Bronchial epithelial cell (primary cell): ENCODE measurements around the gene SLC13A4. TPM values are rescaled to one million over a fixed set of nuclear protein-coding genes. Genes with fewer than 3 reads are reported as not detected.

Experiments used
- DNase-seq: peaks from one replicate; pipeline ENCODE4 v3.0.0-alpha.2; 2010; ENCODE audit warnings: low read depth
- FAIRE-seq: peaks from 2 replicates; lab custom pipeline; 2011; peaks lifted over from hg19 to GRCh38; lab: Jason Lieb, UNC
- H3K27me3 ChIP-seq: 2 replicates; pipeline ENCODE4 v1.5.1; 2011; ENCODE audit warnings: low read length; ENCODE audit not compliant: control insufficient read depth, insufficient read depth
- H3K36me3 ChIP-seq: 2 replicates; pipeline ENCODE4 v1.5.1; 2011; ENCODE audit warnings: low read length; ENCODE audit not compliant: control insufficient read depth, insufficient read depth
- H3K4me3 ChIP-seq: 2 replicates; pipeline ENCODE4 v1.5.1; 2011; ENCODE audit warnings: mild to moderate bottlenecking, low read depth, low read length, control low read depth
- total RNA-seq: library from RNA; depleted of rRNA; stranded (reverse); fragments of >200 nt; gene quantifications from 2 replicates; pipeline ENCODE4 v1.2.1, GENCODE V29; 2014
- TF ChIP-seq, protein P1 (sequence below): IDR thresholded peaks from 2 replicates; pipeline ENCODE4 v1.5.1; 2011; ENCODE audit warnings: mild to moderate bottlenecking, moderate library complexity, low read length, control low read depth, inconsistent platforms; ENCODE audit not compliant: insufficient read depth, severe bottlenecking

SLC13A4 gene
- total RNA-seq, 1 donor from 2014 or later, result under 0.01 TPM

DNA sequence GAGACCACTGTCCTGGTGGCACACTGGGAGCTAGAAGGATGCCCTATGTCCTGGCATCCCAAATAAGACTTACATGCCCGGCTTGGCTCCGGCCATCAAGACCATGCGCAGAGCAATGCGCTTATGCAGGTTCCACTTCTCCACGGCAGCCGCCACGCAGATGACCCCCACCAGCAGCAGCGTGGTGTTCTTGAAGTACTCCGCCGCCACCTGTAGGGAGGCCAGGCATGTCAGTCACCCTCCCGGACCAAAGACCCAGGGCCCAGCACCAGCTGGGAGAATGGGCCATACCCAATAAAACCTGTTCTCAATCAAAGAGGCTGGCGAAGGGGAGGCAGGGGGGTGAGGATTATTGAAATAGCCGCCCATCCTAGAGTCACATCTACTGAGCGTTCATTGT lies 19.9 kb downstream of the SLC13A4 start:
- FAIRE-seq, result no peak
- TF ChIP-seq, protein P1, sequence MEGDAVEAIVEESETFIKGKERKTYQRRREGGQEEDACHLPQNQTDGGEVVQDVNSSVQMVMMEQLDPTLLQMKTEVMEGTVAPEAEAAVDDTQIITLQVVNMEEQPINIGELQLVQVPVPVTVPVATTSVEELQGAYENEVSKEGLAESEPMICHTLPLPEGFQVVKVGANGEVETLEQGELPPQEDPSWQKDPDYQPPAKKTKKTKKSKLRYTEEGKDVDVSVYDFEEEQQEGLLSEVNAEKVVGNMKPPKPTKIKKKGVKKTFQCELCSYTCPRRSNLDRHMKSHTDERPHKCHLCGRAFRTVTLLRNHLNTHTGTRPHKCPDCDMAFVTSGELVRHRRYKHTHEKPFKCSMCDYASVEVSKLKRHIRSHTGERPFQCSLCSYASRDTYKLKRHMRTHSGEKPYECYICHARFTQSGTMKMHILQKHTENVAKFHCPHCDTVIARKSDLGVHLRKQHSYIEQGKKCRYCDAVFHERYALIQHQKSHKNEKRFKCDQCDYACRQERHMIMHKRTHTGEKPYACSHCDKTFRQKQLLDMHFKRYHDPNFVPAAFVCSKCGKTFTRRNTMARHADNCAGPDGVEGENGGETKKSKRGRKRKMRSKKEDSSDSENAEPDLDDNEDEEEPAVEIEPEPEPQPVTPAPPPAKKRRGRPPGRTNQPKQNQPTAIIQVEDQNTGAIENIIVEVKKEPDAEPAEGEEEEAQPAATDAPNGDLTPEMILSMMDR, result no peak
- DNase-seq, result no peak
- no peak overlapping the region for H3K4me3 ChIP-seq
- no peaks in the 10 kb centered on the region for H3K36me3 ChIP-seq
- no peaks in the 10 kb centered on the region for H3K27me3 ChIP-seq

- DNase-seq, result peak; percentile 69
- Histone ChIP-seq H3K36me3 (no peaks in the 10 kb centered on the region), H3K27me3 (no peaks in the 10 kb centered on the region), H3K4me3 (no peak overlapping the region)
- no peak for FAIRE-seq
- TF ChIP-seq, protein P1, result no peak
These were observed 20.4 kb downstream of the SLC13A4 start for GRCh38 chr7:135707570-135707966.

GRCh38 chr7:135706858-135707569 lies 21.0 kb downstream of the SLC13A4 start:
- DNase-seq (peak; percentile 93), FAIRE-seq (no peak)
- TF ChIP-seq, protein P1, result no peak
- Histone ChIP-seq H3K36me3 (no peaks in the 10 kb centered on the region), H3K27me3 (no peaks in the 10 kb centered on the region), H3K4me3 (no peak overlapping the region)

DNA sequence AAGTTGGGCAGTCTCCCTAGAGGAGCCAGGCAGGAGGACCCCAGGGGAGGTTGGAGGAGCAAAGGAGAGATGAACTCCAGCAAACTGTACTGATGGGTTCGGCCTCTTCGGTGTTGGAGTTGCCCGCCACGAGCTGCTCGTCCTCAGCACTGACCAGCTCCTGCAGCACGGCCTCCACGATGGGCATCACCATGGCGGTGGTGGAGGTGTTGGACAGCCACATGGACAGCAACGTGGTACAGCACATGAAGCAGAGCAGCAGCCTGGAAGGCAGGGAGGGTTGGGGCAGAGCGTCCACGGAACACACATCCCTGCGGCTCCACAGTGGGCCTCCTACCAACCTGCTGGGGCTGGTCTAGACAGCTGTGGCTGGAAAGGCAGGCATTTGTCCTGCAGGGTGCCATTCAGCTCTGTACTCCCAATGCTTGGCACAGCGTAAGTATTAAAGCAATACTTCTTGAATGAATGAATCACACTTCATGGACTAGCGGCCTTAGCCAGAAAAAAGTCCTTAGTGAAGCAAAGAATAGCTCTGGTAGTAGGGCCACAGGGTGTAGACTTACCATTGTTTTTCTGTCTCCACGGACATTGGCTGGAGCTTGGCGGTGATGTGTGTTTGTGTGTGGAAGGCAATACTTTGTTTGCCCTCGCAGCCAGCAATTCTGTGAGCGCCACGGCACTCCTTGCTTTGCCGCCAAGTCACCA lies 21.8 kb downstream of the SLC13A4 start:
- TF ChIP-seq, protein P1, result no peak
- no peak for FAIRE-seq
- peak; percentile 77 for DNase-seq
- Histone ChIP-seq H3K27me3 (no peaks in the 10 kb centered on the region), H3K4me3 (no peak overlapping the region), H3K36me3 (no peaks in the 10 kb centered on the region)

GRCh38 chr7:135704698-135705097 lies 23.3 kb downstream of the SLC13A4 start:
- Histone ChIP-seq H3K4me3 (no peak overlapping the region), H3K36me3 (no peaks in the 10 kb centered on the region), H3K27me3 (no peaks in the 10 kb centered on the region)
- FAIRE-seq (no peak), DNase-seq (peak; percentile 27)
- TF ChIP-seq, protein P1, result no peak
